Measurements from ENCODE around the gene OR6N1.
A peak's percentile ranks its signal among the peaks of the same experiment; 100 is the strongest.

The OR6N1 gene, protein sequence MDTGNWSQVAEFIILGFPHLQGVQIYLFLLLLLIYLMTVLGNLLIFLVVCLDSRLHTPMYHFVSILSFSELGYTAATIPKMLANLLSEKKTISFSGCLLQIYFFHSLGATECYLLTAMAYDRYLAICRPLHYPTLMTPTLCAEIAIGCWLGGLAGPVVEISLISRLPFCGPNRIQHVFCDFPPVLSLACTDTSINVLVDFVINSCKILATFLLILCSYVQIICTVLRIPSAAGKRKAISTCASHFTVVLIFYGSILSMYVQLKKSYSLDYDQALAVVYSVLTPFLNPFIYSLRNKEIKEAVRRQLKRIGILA
- total RNA-seq = 0 reads per million in 4 donors

DNA sequence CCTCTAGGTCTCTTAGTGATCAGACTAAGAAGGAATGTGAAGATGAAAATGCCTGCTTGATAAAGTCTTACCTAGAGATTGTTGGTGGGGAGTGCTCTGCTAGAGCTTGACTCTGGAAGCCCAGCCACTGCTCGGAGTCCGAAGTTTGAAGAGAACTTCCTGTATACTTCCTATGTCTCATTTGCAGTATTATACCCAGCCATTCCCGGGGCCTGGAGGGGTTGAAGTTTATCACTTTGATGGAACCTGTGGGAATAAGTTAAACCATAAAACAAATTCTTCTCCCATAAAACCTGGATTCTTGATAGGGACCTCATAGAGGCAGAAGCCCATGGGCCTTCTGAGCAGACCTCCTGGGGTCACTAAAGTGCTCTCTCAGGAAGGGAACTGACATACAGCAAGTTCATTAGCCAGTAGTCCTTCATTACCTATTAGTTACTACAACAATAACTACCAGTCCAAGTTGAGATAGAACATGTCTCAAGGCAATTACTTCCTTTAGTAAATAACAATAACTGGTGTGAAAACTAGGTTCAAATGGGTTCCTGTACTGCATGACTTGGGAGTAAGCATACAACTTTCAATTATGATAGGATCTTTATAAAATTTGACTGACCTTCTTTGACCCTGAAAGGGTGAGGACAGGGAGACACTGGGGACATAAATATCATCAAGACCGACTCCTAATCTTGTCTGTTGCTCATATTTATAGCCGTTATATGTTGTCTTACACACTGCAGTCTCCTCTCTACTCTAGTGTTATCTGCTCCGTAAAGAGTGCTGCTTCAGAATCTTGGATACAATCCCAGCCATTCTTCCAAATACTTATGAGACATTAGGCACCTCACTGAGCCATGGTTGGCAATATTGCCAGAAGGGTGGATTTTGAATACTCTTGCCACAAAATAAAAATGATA, at the start of gene OR6N1:
OR6N1 (minus strand) TSS at position 246 of the 917 bp plus-strand sequence. CDS start 5,513 bp downstream, outside the sequence.
- no peak for DNase-seq

DNA sequence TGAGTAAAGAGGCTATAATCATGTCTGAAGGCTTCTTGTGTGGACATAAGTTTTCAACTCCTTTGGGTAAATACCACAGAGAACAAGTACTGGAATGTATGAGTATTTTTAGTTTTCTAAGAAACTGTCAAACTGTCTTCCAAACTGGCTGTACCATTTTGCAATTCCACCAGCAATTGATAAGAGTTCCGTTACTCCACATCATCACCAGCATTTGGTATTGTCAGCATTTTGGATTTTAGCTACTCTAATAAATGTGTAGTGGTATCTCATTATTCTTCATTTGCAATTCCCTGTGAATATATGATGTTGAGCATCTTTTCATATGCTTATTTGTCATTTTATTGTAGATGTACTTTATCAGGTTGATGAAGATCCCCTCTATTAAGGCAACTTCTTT, 49.7 kb upstream of the OR6N1 start:
- DNase-seq = no peak

DNA sequence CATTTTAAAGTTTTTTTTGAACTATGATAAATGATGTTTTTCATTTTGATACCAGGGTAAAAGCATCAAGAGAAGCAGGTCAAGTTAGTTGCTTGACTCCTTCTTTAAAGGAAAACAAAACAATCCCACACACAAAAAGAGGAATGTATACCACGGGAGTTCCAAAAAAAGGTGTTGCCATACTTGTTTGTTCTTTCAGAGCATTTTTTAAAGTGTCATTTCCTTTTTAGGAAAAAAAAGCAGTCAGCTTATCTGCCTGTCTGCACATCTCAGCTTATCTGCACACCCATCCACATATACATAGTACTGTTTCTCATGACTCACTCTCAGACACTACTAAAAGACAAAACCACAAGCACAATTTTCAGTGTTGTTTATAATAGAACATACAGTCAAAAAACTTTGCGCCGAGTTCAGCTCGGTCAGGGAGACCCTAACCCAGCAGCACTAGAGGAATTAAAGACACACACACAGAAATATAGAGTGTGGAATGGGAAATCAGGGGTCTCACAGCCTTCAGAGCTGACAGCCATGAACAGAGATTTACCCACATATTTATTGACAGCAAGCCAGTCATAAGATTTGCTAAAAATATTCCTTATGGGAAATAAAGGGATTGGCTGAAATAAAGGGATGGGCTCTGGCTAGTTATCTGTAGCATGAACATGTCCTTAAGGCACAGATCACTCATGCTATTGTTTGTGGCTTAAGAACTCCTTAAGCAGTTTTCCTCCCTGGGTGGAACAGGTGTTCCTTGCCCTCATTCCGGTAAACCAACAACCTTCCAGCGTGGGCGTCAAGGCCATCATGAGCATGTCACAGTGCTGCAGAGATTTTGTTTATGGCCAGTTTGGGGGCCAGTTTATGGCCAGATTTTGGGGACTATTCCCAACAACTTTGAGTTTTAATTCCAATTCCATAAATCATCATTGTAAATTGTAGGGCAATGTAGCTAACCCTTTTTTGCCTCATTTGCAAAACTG, 47.8 kb upstream of the OR6N1 start:
- DNase-seq = peak in 1 of 5 donors; percentile 82

DNA sequence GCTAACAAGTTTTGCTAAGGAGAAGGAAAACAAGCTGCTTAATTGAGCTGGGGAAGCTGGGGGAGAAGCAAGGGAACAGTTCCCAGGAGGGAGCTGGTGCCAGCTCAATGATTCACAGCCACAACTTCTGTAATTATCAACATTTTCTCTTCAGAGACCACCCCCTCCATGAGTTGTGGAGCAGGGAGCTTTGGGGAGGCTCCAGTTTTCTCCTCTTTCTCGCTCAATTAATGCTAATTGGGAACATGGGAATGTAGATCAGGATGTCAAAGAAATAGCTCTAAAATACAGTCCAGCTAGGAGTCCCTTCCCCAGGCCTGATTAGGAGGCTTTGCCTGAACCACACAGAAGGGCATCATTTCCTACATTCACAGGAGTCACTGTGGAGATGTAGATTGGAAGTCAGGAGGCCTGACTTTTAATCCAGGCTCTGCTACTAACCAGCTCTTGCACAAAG, 47.0 kb upstream of the OR6N1 start:
- no peak for DNase-seq

DNA sequence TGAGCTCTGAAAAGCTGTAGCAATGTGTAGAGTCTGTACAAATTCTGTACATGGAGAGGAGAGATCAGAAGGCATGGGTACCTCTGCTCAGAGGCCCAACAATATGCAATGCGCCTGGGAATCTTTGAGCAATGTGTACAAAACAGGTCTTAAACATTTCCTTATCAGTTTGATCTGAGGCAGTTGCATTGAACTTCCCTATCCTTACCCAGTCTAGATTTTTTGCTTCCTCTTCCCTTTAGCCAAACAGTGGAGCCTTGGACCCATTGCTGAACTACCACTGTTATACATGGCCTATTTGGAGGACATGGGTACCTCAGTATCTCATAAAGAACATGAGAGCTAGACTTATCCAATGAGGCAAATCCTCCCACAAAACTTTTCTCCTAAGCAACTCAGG, 46.6 kb upstream of the OR6N1 start:
- DNase-seq = peak in 1 of 5 donors; percentile 4

DNA sequence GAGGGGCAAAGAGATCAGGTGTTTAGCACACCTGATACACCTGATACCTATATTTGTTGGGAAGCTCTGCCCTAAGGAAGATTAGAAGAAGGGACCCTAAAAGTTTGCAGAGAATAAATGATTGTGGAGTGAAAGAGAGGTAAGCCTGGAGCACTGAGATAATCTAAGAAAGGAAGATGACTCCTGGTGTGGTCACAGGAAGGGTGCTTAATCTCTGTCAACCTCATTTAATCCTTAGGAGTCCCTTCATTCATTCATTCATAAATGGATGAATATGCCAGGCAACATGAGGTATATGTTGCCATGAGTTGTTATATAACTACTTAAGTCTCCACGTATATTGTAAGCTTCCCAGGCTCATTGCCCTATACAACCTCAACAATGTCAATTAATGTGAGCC, 43.0 kb upstream of the OR6N1 start:
- no peak for DNase-seq

DNA sequence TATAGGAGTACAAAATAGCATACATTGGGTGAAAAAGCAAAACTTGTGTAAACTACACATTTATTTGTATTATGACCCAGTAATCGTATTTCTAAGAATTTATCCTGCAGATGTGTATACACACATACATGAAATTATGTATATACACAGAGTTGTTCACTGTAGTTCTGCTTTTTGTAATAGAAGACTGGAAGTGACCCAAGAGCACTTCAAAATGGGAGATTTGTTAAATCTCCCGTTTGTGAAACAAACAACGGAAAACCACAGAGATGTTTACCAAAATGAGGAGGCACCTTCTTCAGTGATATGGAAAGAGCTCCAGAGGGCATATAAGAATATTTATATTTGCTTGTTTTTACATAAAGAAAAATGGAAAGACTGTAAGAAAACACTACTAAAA, 41.2 kb upstream of the OR6N1 start:
- no peak for DNase-seq

DNA sequence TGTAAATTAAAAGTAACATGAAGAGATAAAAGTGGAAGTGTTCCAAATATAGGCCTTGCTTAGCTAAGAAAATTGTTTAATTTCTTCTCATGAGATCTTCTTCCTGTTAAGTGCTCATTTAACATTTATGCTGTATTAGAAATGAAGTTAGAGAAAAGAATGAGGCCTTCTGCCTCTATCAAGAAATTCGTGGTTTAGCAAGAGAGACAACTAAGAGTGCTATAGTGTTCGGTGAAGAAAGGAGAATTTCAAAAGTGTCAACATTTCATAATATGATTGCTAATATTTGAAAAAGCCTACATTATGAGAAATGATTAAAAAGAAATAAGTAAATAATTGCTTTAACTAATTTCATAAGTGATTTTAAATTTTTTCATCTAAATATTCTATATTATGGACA, 40.3 kb upstream of the OR6N1 start:
- DNase-seq = no peak

DNA sequence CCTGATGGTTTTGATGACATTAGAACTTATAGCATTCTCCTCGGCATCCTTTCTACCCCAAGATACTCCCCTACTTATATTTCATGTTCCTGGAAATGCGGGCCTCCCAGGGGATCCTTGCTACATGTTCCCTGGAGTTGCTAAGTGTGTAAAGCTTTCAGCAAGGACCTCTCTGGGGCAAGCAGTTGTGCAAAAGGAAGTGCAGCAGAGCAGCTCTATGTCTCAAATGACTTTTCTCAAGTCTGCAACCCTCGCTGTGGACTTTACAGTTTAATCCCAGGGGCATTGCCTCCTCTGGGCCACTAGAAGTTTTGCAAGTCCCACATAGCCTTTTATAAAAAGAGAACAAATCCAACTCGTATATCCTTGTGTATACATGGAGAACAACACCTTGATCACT, 38.3 kb upstream of the OR6N1 start:
- DNase-seq = no peak

DNA sequence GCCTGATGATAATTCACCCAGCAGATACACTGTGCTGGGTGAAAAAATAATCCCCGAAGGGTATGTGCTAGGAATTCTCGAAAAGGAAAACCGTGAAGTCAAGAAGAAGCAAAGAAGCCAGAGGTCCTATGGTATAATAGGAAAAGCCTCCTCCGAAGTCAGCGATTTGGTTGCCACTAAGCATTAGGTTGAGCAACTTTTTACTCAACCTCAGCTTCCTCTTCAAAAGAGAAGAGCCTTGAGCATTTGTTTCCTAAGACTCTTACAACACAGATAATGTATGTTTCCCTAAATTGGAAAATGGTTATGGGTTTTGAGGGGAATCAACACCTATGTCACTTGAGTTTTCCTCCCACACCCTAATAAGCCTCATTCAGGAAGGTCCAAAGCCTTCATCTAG, 37.9 kb upstream of the OR6N1 start:
- DNase-seq = no peak

DNA sequence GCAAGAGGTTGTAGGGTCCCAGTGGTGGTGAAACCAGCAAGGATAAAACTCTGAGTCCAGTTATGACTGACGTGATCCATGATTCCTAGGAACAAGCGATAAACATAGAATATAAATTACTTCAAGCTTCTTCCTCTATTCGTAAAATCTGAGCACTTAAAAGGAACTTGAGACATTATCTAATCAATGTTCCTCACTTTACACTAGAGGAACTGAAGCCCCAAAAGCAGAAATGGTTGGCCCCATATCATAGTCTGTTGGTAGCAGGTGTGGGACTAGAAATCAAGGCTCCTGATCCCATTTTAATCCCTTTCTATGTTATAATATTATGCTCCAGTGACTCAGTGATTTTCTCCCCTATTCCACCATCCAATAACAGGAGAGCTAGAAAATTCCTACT, 37.3 kb upstream of the OR6N1 start:
- no peak for DNase-seq

DNA sequence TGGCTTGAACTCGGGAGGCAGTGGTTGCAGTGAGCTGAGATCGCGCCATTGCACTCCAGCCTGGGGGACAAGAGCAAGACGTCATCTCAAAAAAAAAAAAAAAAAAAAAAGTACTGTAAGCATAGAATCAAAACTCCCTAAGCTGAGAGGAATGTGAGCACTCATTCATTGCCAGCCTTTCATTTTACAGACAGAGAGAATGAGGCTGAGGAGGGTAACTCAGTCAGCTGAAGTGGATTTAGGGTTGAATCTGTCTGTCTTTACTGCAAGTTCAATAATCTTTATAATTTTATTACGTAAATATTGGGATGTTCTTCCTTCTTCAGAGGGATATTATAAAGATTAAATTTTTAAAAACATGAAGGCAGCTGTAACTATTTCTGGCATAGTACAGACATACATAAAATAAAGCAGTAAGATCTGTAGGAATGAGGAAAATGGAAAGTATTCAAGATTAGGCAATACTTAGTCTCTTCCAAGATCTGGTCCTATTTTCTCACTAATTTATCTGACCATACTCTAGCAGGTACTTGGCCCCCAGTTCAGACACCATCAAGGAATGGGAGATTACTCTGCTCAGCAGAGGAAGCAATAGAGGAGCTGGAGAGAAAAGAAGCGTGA, 35.0 kb upstream of the OR6N1 start:
- no peak for DNase-seq

DNA sequence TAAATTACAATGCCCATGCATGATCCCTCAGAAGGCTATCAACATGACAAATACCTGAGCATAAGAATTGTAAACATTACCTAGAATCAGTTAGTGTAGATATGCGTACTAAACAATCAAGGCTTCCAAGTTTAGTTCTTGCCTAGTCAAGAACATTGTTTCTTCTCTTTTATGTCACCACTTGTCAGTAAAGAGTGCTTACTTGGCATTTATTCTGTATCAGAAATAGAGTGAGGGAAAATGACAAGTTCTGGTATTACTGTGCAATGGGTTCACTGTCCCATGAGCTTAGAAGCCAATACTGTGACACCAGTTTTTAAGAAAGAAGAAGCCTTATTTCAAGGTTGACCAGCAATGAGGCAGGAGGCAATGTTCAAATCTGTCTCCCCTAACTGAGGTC, 31.7 kb upstream of the OR6N1 start:
- no peak for DNase-seq

DNA sequence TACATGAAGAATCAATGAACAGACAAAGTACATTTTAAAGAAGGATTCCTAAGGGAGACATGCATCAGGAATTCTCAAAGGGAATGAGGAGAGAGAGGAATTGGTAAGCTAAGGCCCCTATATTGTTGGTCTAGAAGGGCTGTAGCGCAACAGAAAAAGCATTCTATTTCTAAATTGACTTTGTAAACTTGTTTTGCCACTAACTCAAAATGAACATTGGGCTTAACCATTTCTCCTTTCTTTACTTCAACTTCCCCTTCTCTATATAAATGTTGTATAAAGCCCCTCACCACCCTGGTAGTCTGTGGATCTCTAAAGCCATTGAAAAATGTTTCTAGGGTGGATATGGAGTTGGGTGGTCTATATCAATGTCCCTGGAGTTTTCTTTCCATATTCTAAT, 29.4 kb upstream of the OR6N1 start:
- no peak for DNase-seq

DNA sequence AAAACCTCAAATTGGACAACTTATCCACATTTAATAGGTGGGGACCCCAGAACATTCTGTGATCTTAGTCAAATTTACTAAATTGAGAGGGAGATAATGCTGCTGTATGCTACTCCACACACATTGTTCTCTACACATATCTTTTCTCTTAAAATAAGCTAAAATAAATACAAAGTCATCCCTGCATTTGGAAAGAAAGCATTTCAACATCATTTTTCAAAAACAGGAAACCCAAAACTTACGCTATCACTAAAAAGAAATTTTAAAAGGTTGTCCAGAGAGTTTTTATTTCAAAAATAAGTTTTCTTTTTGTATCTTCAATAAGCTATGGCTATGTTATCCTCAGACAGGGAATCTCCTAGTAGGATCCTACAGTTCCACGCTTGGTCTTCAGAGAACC, 28.5 kb upstream of the OR6N1 start:
- no peak for DNase-seq

DNA sequence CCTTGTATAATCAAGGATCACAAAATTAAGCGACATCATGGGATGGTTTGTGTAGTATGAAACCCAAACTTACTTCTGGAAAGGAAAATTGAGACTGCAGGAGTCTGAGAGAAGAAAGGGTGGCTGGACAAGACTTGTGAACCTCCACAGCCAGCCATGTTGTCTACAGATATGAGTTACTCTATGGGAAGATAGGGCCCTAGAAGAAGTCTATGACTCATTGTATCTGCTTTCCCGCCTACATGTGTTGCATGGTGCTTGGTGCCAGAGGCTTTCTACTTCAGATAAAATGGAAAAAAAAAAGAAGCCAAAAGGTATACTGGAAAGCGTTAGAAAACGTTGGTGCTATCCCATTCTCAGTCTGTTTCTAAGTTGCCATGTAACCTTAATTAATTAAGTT, 27.7 kb upstream of the OR6N1 start:
- DNase-seq = no peak

DNA sequence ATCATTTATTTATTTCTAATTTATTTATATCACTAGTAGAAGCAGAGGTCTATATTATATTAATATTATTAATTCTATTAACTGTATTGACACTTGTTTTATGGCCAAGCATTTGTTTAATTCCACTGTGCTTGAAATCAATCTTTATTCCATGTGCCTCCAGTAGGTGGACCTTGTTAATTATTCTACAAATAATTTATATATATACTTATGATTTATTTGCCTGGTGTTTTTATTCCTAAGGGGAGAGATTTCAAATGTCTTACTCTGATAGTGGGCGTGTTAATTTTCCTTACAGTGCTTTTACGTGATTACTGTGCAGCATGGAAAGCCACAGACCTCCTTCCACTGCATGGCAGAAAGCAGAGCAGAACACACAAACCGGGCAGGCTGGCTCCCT, 26.5 kb upstream of the OR6N1 start:
- no peak for DNase-seq

DNA sequence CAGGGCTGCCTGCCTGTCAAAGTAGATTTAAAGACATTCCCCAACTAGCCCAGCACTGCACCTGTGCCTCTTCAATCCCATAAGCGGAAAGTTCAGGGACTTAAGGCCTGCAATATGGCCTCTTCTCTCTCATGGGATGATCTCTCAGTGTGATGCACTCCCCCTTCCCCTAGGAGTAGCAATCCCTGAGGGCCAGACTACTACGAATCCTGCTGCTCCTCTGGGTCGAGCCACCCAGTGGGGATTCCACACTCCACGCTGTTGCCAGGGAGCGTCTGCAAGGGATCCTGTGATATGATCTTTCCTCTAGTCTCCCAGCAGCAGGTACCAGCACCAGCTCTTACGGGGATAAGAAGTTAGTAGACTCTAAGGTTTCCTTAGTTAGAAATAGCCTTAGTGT, 22.3 kb upstream of the OR6N1 start:
- no peak for DNase-seq

DNA sequence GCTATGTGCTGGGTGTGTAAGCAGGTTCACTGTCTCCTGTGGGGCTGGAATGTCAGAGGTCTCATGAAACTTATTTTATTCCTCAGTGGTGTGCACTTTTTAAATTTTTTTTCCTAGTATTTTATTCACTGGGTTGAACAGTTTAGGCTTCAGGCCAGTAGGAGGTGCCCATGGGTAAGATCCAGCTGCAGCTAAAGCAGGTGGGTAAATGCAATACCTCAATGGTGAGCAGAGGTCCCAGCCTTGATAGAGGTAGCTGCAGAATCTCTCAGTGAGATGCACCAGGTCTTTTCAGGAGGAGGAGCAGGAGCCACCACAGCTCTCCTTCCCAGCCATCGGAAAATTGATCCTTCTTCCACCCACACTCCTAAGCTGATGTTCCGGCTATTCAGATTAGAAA, 21.6 kb upstream of the OR6N1 start:
- peak in 4 of 5 donors; percentile 8 to 40 (median 16) for DNase-seq

DNA sequence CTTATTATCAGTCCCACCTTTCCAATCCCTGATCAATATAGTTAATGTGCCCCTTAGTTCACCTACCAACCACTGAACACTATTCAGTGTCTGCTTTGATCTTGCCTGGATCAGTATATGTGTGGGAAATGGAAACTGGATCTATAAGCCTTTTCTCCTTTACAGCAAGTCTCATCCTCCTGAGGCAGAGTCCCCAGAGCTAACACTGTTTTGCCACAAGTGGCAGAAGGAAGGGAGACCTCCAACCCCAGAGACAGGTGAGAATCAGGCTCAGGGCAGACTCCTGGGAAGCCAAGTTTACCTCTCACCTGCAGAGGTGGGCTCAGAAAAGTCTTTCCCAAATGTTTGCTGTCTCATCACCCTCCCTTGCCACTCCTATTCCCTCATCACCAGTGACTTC, 9.1 kb upstream of the OR6N1 start, which contains the start of gene OR6N2:
OR6N2 (minus strand) TSS at position 101 of the 400 bp plus-strand sequence. CDS start 3,569 bp downstream, outside the sequence.
- no peak for DNase-seq

DNA sequence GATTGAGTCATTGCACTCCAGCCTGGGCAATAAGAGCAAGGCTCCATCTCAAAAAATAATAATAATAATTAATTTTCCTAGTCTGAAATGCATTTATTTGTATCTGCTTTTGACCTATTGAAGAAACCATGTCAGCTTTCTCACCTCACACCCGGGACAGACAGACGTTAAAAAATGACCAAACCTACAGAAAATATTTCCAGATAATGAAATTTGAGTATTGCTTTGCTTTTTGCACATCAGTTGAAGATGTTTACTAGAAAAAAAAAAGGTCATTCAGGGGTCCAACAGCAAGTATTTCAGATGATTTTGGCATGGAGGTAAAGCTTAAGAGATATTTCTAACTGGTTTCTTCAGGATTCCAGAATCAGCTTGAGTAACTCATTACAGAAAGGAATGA, 17.6 kb downstream of the OR6N1 start, which contains the start of gene OR6K6:
OR6K6 (plus strand) TSS at position 301 of the 400 bp plus-strand sequence. CDS start 168 bp downstream, outside the sequence.
- DNase-seq = no peak

DNA sequence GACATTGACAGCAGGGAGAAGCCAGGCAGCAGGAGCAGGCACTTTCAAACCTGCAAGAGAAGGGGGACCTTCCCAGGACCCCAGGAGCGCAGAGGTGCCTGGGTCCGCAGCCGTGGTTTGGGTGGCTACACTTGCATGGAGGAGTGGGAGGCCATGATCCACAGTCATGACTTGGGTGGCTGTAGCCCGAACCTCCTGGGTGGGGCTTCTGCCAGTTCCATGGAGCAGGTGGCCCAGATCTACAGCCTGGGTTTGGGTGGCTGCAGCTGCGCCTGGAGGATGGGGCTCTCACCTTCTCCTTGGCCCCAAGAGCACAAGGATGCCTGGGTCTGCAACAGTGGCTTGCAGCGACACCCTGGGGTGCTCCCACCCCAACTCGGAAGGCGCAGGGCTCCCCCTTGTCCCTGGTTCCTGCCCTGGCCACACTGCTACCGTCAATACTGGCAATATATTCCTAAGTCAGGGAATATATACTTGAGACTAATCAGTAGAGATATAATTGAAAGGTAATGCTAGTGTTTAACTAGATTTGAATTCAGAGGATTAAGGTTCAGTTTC, 19.8 kb downstream of the OR6N1 start:
- no peak for DNase-seq

Measured in T-helper 1 cell (primary cell).